ENCODE results near the gene AAGAB.

AAGAB gene

GRCh38 chr15:67210555-67211168, 43.8 kb downstream of the AAGAB start:
- POLR2A ChIA-PET: no interaction called here
- DNase-seq (ENCODE audit: extremely low spot score): no peak
- CTCF ChIA-PET: no interaction called here
- TF ChIP-seq SP1 (IDR thresholded peaks at IDR 0.05): no peak
- no peak for TF ChIP-seq SUZ12 (IDR thresholded peaks at IDR 0.05)
- no peak for TF ChIP-seq CTBP1 (IDR thresholded peaks at IDR 0.05; ENCODE audit: borderline replicate concordance)
- no peak for TF ChIP-seq PKNOX1 (IDR thresholded peaks at IDR 0.05)
- no peak for TF ChIP-seq LEF1 (IDR thresholded peaks at IDR 0.05; ENCODE audit: borderline replicate concordance)
- TF ChIP-seq FOXA1 (IDR thresholded peaks at IDR 0.05): no peak
- no peak for TF ChIP-seq HDGF (IDR thresholded peaks at IDR 0.05; ENCODE audit: borderline replicate concordance)
- no peak for TF ChIP-seq BHLHE40 (IDR thresholded peaks at IDR 0.05; ENCODE audit: borderline replicate concordance)
- TF ChIP-seq ELF4 (IDR thresholded peaks at IDR 0.05): no peak
- no peak for TF ChIP-seq L3MBTL2 (conservative IDR thresholded peaks at IDR 0.05)
- no peak for TF ChIP-seq FOXK2 (IDR thresholded peaks at IDR 0.05)
- no peak for TF ChIP-seq TARDBP (IDR thresholded peaks at IDR 0.05)
- TF ChIP-seq ARNT (IDR thresholded peaks at IDR 0.05): no peak

GRCh38 chr15:67208396-67208795, 46.1 kb downstream of the AAGAB start:
- ChIA-PET CTCF (no interaction called here), POLR2A (no interaction called here)
- DNase-seq (ENCODE audit: extremely low spot score): no peak
- TF ChIP-seq SUZ12 (IDR thresholded peaks at IDR 0.05) (no peak), ZNF384 (IDR thresholded peaks at IDR 0.05) (no peak), TARDBP (IDR thresholded peaks at IDR 0.05) (no peak), CTBP1 (IDR thresholded peaks at IDR 0.05; ENCODE audit: borderline replicate concordance) (no peak), HDGF (IDR thresholded peaks at IDR 0.05; ENCODE audit: borderline replicate concordance) (no peak), NFRKB (IDR thresholded peaks at IDR 0.05) (no peak), ARNT (IDR thresholded peaks at IDR 0.05) (no peak), LEF1 (IDR thresholded peaks at IDR 0.05; ENCODE audit: borderline replicate concordance) (no peak), FOXM1 (IDR thresholded peaks at IDR 0.05; ENCODE audit: borderline replicate concordance) (no peak), L3MBTL2 (conservative IDR thresholded peaks at IDR 0.05) (no peak), FOXK2 (IDR thresholded peaks at IDR 0.05) (no peak), ELF4 (IDR thresholded peaks at IDR 0.05) (no peak), BHLHE40 (IDR thresholded peaks at IDR 0.05; ENCODE audit: borderline replicate concordance) (no peak), SP1 (IDR thresholded peaks at IDR 0.05) (no peak), FOXA1 (IDR thresholded peaks at IDR 0.05) (no peak), PKNOX1 (IDR thresholded peaks at IDR 0.05) (no peak)

GRCh38 chr15:67207555-67208207, 46.8 kb downstream of the AAGAB start:
- TF ChIP-seq FOXA1 (IDR thresholded peaks at IDR 0.05): no peak
- TF ChIP-seq FOXK2 (IDR thresholded peaks at IDR 0.05): no peak
- no peak for TF ChIP-seq NFRKB (IDR thresholded peaks at IDR 0.05)
- TF ChIP-seq TARDBP (IDR thresholded peaks at IDR 0.05): no peak
- TF ChIP-seq SP1 (IDR thresholded peaks at IDR 0.05): no peak
- no peak for TF ChIP-seq FOXM1 (IDR thresholded peaks at IDR 0.05; ENCODE audit: borderline replicate concordance)
- TF ChIP-seq L3MBTL2 (conservative IDR thresholded peaks at IDR 0.05): no peak
- no peak for TF ChIP-seq CTBP1 (IDR thresholded peaks at IDR 0.05; ENCODE audit: borderline replicate concordance)
- TF ChIP-seq HDGF (IDR thresholded peaks at IDR 0.05; ENCODE audit: borderline replicate concordance): no peak
- ChIA-PET CTCF (no interaction called here), POLR2A (no interaction called here)
- DNase-seq (ENCODE audit: extremely low spot score): no peak

GRCh38 chr15:67202991-67203390, 51.5 kb downstream of the AAGAB start:
- CTCF ChIA-PET: no interaction called here
- POLR2A ChIA-PET: interaction anchor here (0.6 kb wide), 1 partner anchor 1469 kb away, joined by 3 read pairs; no protein-coding TSS in a partner anchor
- TF ChIP-seq FOXA1 (IDR thresholded peaks at IDR 0.05) (no peak), BHLHE40 (IDR thresholded peaks at IDR 0.05; ENCODE audit: borderline replicate concordance) (no peak), ELF4 (IDR thresholded peaks at IDR 0.05) (no peak), PKNOX1 (IDR thresholded peaks at IDR 0.05) (no peak)
- no peak for DNase-seq (ENCODE audit: extremely low spot score)

GRCh38 chr15:67202091-67202490, 52.4 kb downstream of the AAGAB start:
- CTCF ChIA-PET: no interaction called here
- DNase-seq (ENCODE audit: extremely low spot score): no peak
- POLR2A ChIA-PET: no interaction called here
- TF ChIP-seq BHLHE40 (IDR thresholded peaks at IDR 0.05; ENCODE audit: borderline replicate concordance) (no peak), HDGF (IDR thresholded peaks at IDR 0.05; ENCODE audit: borderline replicate concordance) (no peak), CTBP1 (IDR thresholded peaks at IDR 0.05; ENCODE audit: borderline replicate concordance) (no peak), ELF4 (IDR thresholded peaks at IDR 0.05) (no peak), LEF1 (IDR thresholded peaks at IDR 0.05; ENCODE audit: borderline replicate concordance) (no peak)

GRCh38 chr15:67201136-67201535, 53.3 kb downstream of the AAGAB start:
- ChIA-PET POLR2A (no interaction called here), CTCF (interaction anchor here (0.6 to 0.7 kb wide), 2 partner anchors 8 to 218 kb away, joined by 3 to 4 read pairs; no protein-coding TSS in a partner anchor)
- no peak for DNase-seq (ENCODE audit: extremely low spot score)
- TF ChIP-seq SUZ12 (IDR thresholded peaks at IDR 0.05): no peak
- TF ChIP-seq PKNOX1 (IDR thresholded peaks at IDR 0.05): no peak
- no peak for TF ChIP-seq CTBP1 (IDR thresholded peaks at IDR 0.05; ENCODE audit: borderline replicate concordance)
- TF ChIP-seq FOXK2 (IDR thresholded peaks at IDR 0.05): no peak
- TF ChIP-seq ELF4 (IDR thresholded peaks at IDR 0.05): no peak
- no peak for TF ChIP-seq ARNT (IDR thresholded peaks at IDR 0.05)
- TF ChIP-seq FOXA1 (IDR thresholded peaks at IDR 0.05): no peak
- no peak for TF ChIP-seq L3MBTL2 (conservative IDR thresholded peaks at IDR 0.05)
- no peak for TF ChIP-seq SP1 (IDR thresholded peaks at IDR 0.05)
- TF ChIP-seq FOXM1 (IDR thresholded peaks at IDR 0.05; ENCODE audit: borderline replicate concordance): no peak
- no peak for TF ChIP-seq ZNF384 (IDR thresholded peaks at IDR 0.05)
- no peak for TF ChIP-seq BHLHE40 (IDR thresholded peaks at IDR 0.05; ENCODE audit: borderline replicate concordance)
- no peak for TF ChIP-seq HDGF (IDR thresholded peaks at IDR 0.05; ENCODE audit: borderline replicate concordance)
- TF ChIP-seq NFRKB (IDR thresholded peaks at IDR 0.05): no peak
